GM12878 (cell line): Measurements from ENCODE around the gene HSD17B4. TPM values are rescaled to one million over a fixed set of nuclear protein-coding genes. Genes with fewer than 3 reads are reported as not detected.

Experiments
- ATAC-seq: fragments of 200-7000 bp; cut with Tn5 transposase; 3 replicates; pipeline ENCODE4 v1.9.1; 2020; ENCODE audit warnings: mild to moderate bottlenecking, moderate library complexity
- BruUV-seq: library from RNA; stranded (reverse); fragments of 400-500 nt; replicated peaks from 2 replicates; lab custom pipeline; 2021; lab: Mats Ljungman, UMichigan
- CTCF ChIA-PET: fragments of 300-600 bp; sonication (Branson Sonifier 250); formaldehyde crosslinking; extraction: SDS; loops from one replicate; lab custom pipeline; 2021; ENCODE audit warnings: inconsistent platforms; lab: Yijun Ruan, JAX
- POLR2A ChIA-PET: fragments of 350-600 bp; formaldehyde crosslinking; extraction: SDS; loops from one replicate; lab custom pipeline; 2021; ENCODE audit warnings: inconsistent platforms; lab: Charles Lee
- RAD21 ChIA-PET: fragments of 300-600 bp; sonication (Branson Sonifier 250); formaldehyde crosslinking; loops from one replicate; lab custom pipeline; 2023; ENCODE audit warnings: antibody characterized with exemption; ENCODE audit not compliant: unreplicated experiment; lab: Charles Lee
- SMC1A ChIA-PET: fragments of 300-600 bp; sonication (Branson Sonifier 250); formaldehyde crosslinking; loops from one replicate; lab custom pipeline; 2023; ENCODE audit not compliant: unreplicated experiment, uncharacterized antibody; lab: Charles Lee
- DNase-seq: peaks from one replicate; pipeline ENCODE4 v3.0.0-alpha.2; 2011; ENCODE audit warnings: low read depth, low spot score
- FAIRE-seq: peaks from 3 replicates; lab custom pipeline; 2011; peaks lifted over from hg19 to GRCh38; lab: Jason Lieb, UNC
- H2AFZ ChIP-seq: 2 replicates; pipeline ENCODE4 v1.6.0; 2011; ENCODE audit warnings: low read depth, low read length, control low read depth; ENCODE audit not compliant: control insufficient read depth
- H3K27ac ChIP-seq: 2 replicates; pipeline ENCODE4 v1.5.1; 2011; ENCODE audit warnings: control low read depth; ENCODE audit not compliant: control insufficient read depth, insufficient read depth
- H3K27me3 ChIP-seq, 2 experiments: replicated peaks in 1 of 2; 2 replicates each; pipeline versions ENCODE4 v1.6.0 to v1.6.1; 2011; ENCODE audit warnings: low read length in 1 of 2; ENCODE audit not compliant: control insufficient read depth in 2 of 2, insufficient read depth in 2 of 2
- H3K36me3 ChIP-seq, 2 experiments: 2 replicates each; pipeline ENCODE4 v1.5.1; 2011; ENCODE audit warnings: low read length in 1 of 2; ENCODE audit not compliant: control insufficient read depth in 2 of 2, insufficient read depth in 2 of 2
- H3K4me1 ChIP-seq: 2 replicates; pipeline ENCODE4 v1.6.1; 2011; ENCODE audit warnings: mild to moderate bottlenecking, low read length, moderate library complexity, mixed read lengths; ENCODE audit not compliant: control insufficient read depth, insufficient read depth
- H3K4me2 ChIP-seq: 2 replicates; pipeline ENCODE4 v1.6.0; 2011; ENCODE audit warnings: control low read depth; ENCODE audit not compliant: control insufficient read depth, insufficient read depth
- H3K4me3 ChIP-seq: fragments of 200-600 bp; sonication (generic); 2 replicates; pipeline ENCODE4 v1.5.1; 2016
- H3K79me2 ChIP-seq: 2 replicates; pipeline ENCODE4 v1.6.0; 2011; ENCODE audit warnings: low read length; ENCODE audit not compliant: control insufficient read depth, insufficient read depth
- H3K9ac ChIP-seq: 2 replicates; pipeline ENCODE4 v1.8.0; 2011; ENCODE audit warnings: low read length, control low read depth, mixed read lengths; ENCODE audit not compliant: control insufficient read depth, insufficient read depth
- H3K9me3 ChIP-seq: replicated peaks from 3 replicates; pipeline ENCODE4 v1.5.1; 2011; ENCODE audit warnings: mild to moderate bottlenecking, low read length; ENCODE audit not compliant: control insufficient read depth, insufficient read depth
- H4K20me1 ChIP-seq: 2 replicates; pipeline ENCODE4 v1.6.0; 2011; ENCODE audit not compliant: control insufficient read depth, insufficient read depth
- CBX3 ChIP-seq: fragments of 200-600 bp; sonication (generic); IDR thresholded peaks from 2 replicates; pipeline ENCODE4 v1.6.1; 2016; ENCODE audit warnings: low read depth, borderline replicate concordance
- FOS ChIP-seq: IDR thresholded peaks from 3 replicates; pipeline ENCODE4 v1.6.1; 2011; ENCODE audit warnings: borderline replicate concordance; ENCODE audit not compliant: insufficient read length; ENCODE audit errors: extremely low read depth
- HDGF ChIP-seq: fragments of 450-650 bp; IDR thresholded peaks from 2 replicates; pipeline ENCODE4 v1.6.1; 2016; ENCODE audit warnings: antibody characterized with exemption
- HSF1 ChIP-seq: fragments of 150-350 bp; IDR thresholded peaks from 2 replicates; pipeline ENCODE4 v1.6.1; 2014; ENCODE audit warnings: mild to moderate bottlenecking, low read depth, low read length
- JUNB ChIP-seq: IDR thresholded peaks from 2 replicates; pipeline ENCODE4 v1.6.1; 2016; ENCODE audit warnings: antibody characterized with exemption, mild to moderate bottlenecking
- NFIC ChIP-seq: IDR thresholded peaks from 2 replicates; pipeline ENCODE4 v1.6.1; 2012; ENCODE audit warnings: low read depth, mild to moderate bottlenecking, inconsistent platforms, low read length, moderate library complexity
- NKRF ChIP-seq: fragments of 450-650 bp; conservative IDR thresholded peaks from 2 replicates; pipeline ENCODE4 v1.6.1; 2017; ENCODE audit warnings: mild to moderate bottlenecking, moderate library complexity
- RAD51 ChIP-seq: fragments of 450-650 bp; IDR thresholded peaks from 2 replicates; pipeline ENCODE4 v1.6.1; 2016; ENCODE audit warnings: moderate library complexity, mild to moderate bottlenecking, inconsistent platforms
- SRF ChIP-seq, 2 experiments: IDR thresholded peaks; 2 replicates each; pipeline ENCODE4 v1.6.1; 2011; ENCODE audit warnings: low read depth in 2 of 2, low read length in 2 of 2, mild to moderate bottlenecking in 1 of 2, moderate library complexity in 1 of 2
- TAF1 ChIP-seq: IDR thresholded peaks from 2 replicates; pipeline ENCODE4 v1.6.1; 2011; ENCODE audit warnings: mild to moderate bottlenecking, low read depth, low read length, borderline replicate concordance
- YBX1 ChIP-seq: fragments of 450-650 bp; IDR thresholded peaks from 2 replicates; pipeline ENCODE4 v1.6.1; 2016; ENCODE audit warnings: antibody characterized with exemption
- WGBS: methylation state at CpG from one replicate; pipeline ENCODE4 v1.1.6; 2016; ENCODE audit warnings: low lambda C conversion rate; ENCODE audit not compliant: insufficient replicate concordance, insufficient coverage; ENCODE audit errors: missing lambda C conversion rate; 5-methylcytosine and 5-hydroxymethylcytosine counted together
- in situ Hi-C: fragments of 300-500 bp; cut with MboI; formaldehyde crosslinking; loops from 9 replicates; pipeline ENCODE4 v1.14.3; 2018; ENCODE audit warnings: mixed read lengths
- intact Hi-C: fragments of 100-400 bp; cut with micrococcal nuclease; formaldehyde crosslinking; loops from one replicate; pipeline ENCODE4 v1.14.2; 2022; ENCODE audit not compliant: unreplicated experiment
- polyA plus RNA-seq, 11 experiments: library from polyadenylated mRNA; depleted of rRNA in 4 of 11; unstranded in 6 of 11; stranded (reverse) in 5 of 11; fragments of >200 nt; fragmentation: Nextera tagmentation in 4 of 11; fragmentation: Illumina TruSeq in 1 of 11; extraction: Ambion mirVana in 4 of 11; extraction: Trizol in 1 of 11; gene quantifications; 1 replicate in 1 of 11; 2 replicates in 10 of 11; pipeline versions ENCODE4 v1.2.1 to v1.2.3, GENCODE V29; 2011 to 2016; ENCODE audit warnings: inconsistent platforms in 2 of 11, missing spikeins in 2 of 11, low read depth in 1 of 11
- total RNA-seq, 4 experiments: library from RNA; depleted of rRNA in 3 of 4; stranded (reverse); fragments of >200 nt in 3 of 4; fragmentation: Illumina TruSeq in 1 of 4; extraction: Trizol in 1 of 4; gene quantifications; 2 replicates each; pipeline versions ENCODE4 v1.2.1 to v1.2.3, GENCODE V29; 2013 to 2021
- TF ChIP-seq, protein P1 (sequence below): fragments of 450-650 bp; formaldehyde crosslinking; IDR thresholded peaks from 2 replicates; pipeline ENCODE4 v1.5.0; 2022; ENCODE audit warnings: mild to moderate bottlenecking, missing genetic modification characterization
- TF ChIP-seq, protein P2 (sequence below): fragments of 450-650 bp; IDR thresholded peaks from 2 replicates; pipeline ENCODE4 v1.6.1; 2017; ENCODE audit warnings: antibody characterized with exemption, mild to moderate bottlenecking, moderate library complexity

HSD17B4 gene
- total and polyA plus RNA-seq, 10 of the 15 experiments (the other 5 are each of a cell fraction or from before 2014, with no cell fraction given) = 38.6 to 125 (median 93.0) TPM

GRCh38 chr5:119537704-119538103 is 85.4 kb downstream of the HSD17B4 start (continued):
- no peak for TF ChIP-seq FOS

- in situ Hi-C loops = no loop called here
- no peak overlapping the region for H3K9ac ChIP-seq
- DNase-seq (no peak), FAIRE-seq (no peak), ATAC-seq (no peak)
- no peak overlapping the region for H3K4me2 ChIP-seq
- H3K27me3 ChIP-seq = no peaks in the 10 kb centered on the region
- CTCF ChIA-PET = interaction anchor here (0.7 kb wide), 1 partner anchor 71 kb away, joined by 3 read pairs; no protein-coding TSS in a partner anchor
- no TSS peak for BruUV-seq
- peaks cover 12% of the 10 kb centered on the region for H3K4me1 ChIP-seq
- WGBS = 100% methylated on average over 1 of the region's 1 CpG
- POLR2A ChIA-PET = interaction anchor here (0.6 to 0.7 kb wide), 2 partner anchors 62 to 76 kb away, joined by 3 to 4 read pairs; no protein-coding TSS in a partner anchor
- H3K4me3 ChIP-seq = no peak overlapping the region
- H4K20me1 ChIP-seq = no peaks in the 10 kb centered on the region
- no peaks in the 10 kb centered on the region for H3K79me2 ChIP-seq
- H3K27ac ChIP-seq = no peak overlapping the region
- no peaks in the 10 kb centered on the region; a peak in 1 of 4 replicates for H3K36me3 ChIP-seq
- no peak overlapping the region for H2AFZ ChIP-seq
- intact Hi-C loops = no loop called here
- RAD21 ChIA-PET = interaction anchor here (0.6 kb wide), 1 partner anchor 15 kb away, joined by 3 read pairs; no protein-coding TSS in a partner anchor
- SMC1A ChIA-PET = interaction anchor here (0.6 to 1.4 kb wide), 5 partner anchors 9 to 247 kb away, joined by 3 to 6 read pairs (median 3); no protein-coding TSS in a partner anchor
- no peaks in the 10 kb centered on the region for H3K9me3 ChIP-seq
- TF ChIP-seq HSF1 (no peak), SRF (IDR thresholded peaks at IDR 0.05; ENCODE audit: low read depth in 2 of 2, low read length in 2 of 2) (no peak), NKRF (no peak), TAF1 (no peak), RAD51 (no peak), CBX3 (no peak), NFIC (no peak), JUNB (no peak), YBX1 (no peak), HDGF (no peak)
- TF ChIP-seq, protein P1, sequence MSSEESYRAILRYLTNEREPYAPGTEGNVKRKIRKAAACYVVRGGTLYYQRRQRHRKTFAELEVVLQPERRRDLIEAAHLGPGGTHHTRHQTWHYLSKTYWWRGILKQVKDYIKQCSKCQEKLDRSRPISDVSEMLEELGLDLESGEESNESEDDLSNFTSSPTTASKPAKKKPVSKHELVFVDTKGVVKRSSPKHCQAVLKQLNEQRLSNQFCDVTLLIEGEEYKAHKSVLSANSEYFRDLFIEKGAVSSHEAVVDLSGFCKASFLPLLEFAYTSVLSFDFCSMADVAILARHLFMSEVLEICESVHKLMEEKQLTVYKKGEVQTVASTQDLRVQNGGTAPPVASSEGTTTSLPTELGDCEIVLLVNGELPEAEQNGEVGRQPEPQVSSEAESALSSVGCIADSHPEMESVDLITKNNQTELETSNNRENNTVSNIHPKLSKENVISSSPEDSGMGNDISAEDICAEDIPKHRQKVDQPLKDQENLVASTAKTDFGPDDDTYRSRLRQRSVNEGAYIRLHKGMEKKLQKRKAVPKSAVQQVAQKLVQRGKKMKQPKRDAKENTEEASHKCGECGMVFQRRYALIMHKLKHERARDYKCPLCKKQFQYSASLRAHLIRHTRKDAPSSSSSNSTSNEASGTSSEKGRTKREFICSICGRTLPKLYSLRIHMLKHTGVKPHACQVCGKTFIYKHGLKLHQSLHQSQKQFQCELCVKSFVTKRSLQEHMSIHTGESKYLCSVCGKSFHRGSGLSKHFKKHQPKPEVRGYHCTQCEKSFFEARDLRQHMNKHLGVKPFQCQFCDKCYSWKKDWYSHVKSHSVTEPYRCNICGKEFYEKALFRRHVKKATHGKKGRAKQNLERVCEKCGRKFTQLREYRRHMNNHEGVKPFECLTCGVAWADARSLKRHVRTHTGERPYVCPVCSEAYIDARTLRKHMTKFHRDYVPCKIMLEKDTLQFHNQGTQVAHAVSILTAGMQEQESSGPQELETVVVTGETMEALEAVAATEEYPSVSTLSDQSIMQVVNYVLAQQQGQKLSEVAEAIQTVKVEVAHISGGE (CRISPR knock-in tag) = no peak
- TF ChIP-seq, protein P2, sequence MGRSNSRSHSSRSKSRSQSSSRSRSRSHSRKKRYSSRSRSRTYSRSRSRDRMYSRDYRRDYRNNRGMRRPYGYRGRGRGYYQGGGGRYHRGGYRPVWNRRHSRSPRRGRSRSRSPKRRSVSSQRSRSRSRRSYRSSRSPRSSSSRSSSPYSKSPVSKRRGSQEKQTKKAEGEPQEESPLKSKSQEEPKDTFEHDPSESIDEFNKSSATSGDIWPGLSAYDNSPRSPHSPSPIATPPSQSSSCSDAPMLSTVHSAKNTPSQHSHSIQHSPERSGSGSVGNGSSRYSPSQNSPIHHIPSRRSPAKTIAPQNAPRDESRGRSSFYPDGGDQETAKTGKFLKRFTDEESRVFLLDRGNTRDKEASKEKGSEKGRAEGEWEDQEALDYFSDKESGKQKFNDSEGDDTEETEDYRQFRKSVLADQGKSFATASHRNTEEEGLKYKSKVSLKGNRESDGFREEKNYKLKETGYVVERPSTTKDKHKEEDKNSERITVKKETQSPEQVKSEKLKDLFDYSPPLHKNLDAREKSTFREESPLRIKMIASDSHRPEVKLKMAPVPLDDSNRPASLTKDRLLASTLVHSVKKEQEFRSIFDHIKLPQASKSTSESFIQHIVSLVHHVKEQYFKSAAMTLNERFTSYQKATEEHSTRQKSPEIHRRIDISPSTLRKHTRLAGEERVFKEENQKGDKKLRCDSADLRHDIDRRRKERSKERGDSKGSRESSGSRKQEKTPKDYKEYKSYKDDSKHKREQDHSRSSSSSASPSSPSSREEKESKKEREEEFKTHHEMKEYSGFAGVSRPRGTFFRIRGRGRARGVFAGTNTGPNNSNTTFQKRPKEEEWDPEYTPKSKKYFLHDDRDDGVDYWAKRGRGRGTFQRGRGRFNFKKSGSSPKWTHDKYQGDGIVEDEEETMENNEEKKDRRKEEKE = no peak
Observed at GRCh38 chr5:119541716-119542115, 89.4 kb downstream of the HSD17B4 start.
